Endothelial cell of umbilical vein (primary cell): ENCODE results near the gene COPS4.

ENCODE experiments used
- EZH2 ChIP-seq: IDR thresholded peaks from 2 replicates; pipeline ENCODE4 v1.6.1; 2012; ENCODE audit warnings: borderline replicate concordance, low read depth, mild to moderate bottlenecking, moderate library complexity, low read length, inconsistent platforms; ENCODE audit not compliant: severe bottlenecking
- FOS ChIP-seq: IDR thresholded peaks from 2 replicates; pipeline ENCODE4 v1.6.1; 2011; ENCODE audit warnings: mild to moderate bottlenecking, low read length, moderate library complexity, borderline replicate concordance; ENCODE audit not compliant: insufficient read depth
- MYC ChIP-seq: IDR thresholded peaks from one replicate; pipeline ENCODE4 v1.6.1; 2011; ENCODE audit warnings: mild to moderate bottlenecking, low read depth, low read length
- POLR2A ChIP-seq: IDR thresholded peaks from 2 replicates; pipeline ENCODE4 v1.6.1; 2012; ENCODE audit warnings: low read depth, mild to moderate bottlenecking, control low read depth, low read length
- POLR2AphosphoS5 ChIP-seq: IDR thresholded peaks from 2 replicates; pipeline ENCODE4 v1.6.1; 2012; ENCODE audit warnings: low read depth, mild to moderate bottlenecking, control low read depth, low read length, moderate library complexity; ENCODE audit not compliant: insufficient read depth
- TF ChIP-seq, protein P1 (sequence below), 2 donors: IDR thresholded peaks; 1 replicate in 1 of 2; 2 replicates in 1 of 2; pipeline ENCODE4 v1.5.1; 2011; ENCODE audit warnings: low read length in 2 of 2, mild to moderate bottlenecking in 2 of 2, moderate library complexity in 2 of 2, control low read depth in 1 of 2, inconsistent platforms in 1 of 2, low read depth in 1 of 2; ENCODE audit not compliant: insufficient read depth in 1 of 2; ENCODE audit errors: extremely low read depth in 1 of 2
- TF ChIP-seq, protein P2 (sequence below): IDR thresholded peaks from 2 replicates; pipeline ENCODE4 v1.6.1; 2011; ENCODE audit not compliant: insufficient read depth, insufficient read length

DNA sequence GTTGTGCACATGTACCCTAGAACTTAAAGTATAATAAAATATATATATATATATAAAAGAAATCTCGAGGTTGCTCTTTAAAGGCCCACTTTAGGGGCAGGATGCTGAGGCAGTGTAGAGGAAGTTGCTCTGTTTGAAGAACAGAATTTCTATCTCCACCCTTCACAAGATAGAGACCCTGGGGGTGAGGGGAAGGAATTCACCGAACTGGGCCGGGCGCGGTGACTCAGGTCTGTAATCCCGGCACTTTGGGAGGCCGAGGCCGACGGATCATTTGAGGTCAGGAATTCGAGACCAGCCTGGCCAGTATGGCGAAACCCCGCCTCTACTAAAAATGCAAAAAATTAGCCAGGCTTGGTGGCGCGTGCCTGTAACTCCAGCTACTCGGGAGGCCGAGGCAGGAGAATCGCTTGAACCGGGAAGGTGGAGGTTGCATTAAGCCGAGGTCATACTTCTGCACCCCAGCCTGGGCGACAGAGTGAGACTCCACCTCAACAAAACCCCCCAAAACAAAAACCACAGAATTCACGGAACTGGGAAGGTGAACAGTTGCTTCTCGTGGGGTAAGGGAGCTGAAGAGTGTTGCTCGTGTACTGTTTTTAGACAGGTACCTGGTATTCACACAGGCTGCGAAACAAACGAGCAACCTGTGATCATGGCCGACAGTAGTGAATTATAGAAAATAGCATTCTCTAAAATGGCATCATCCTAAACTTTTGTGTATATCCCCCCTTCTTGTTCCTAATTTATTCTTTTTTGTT is 73.3 kb downstream of the COPS4 start:
- no peak for TF ChIP-seq POLR2AphosphoS5
- no peak for TF ChIP-seq POLR2A
- TF ChIP-seq EZH2, result no peak
- TF ChIP-seq FOS, result no peak
- TF ChIP-seq, protein P1, sequence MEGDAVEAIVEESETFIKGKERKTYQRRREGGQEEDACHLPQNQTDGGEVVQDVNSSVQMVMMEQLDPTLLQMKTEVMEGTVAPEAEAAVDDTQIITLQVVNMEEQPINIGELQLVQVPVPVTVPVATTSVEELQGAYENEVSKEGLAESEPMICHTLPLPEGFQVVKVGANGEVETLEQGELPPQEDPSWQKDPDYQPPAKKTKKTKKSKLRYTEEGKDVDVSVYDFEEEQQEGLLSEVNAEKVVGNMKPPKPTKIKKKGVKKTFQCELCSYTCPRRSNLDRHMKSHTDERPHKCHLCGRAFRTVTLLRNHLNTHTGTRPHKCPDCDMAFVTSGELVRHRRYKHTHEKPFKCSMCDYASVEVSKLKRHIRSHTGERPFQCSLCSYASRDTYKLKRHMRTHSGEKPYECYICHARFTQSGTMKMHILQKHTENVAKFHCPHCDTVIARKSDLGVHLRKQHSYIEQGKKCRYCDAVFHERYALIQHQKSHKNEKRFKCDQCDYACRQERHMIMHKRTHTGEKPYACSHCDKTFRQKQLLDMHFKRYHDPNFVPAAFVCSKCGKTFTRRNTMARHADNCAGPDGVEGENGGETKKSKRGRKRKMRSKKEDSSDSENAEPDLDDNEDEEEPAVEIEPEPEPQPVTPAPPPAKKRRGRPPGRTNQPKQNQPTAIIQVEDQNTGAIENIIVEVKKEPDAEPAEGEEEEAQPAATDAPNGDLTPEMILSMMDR (IDR thresholded peaks at IDR 0.05; ENCODE audit: extremely low read depth in 1 of 2, insufficient read depth in 1 of 2, low read depth in 1 of 2, low read length in 2 of 2), result no peak
- TF ChIP-seq, protein P2, sequence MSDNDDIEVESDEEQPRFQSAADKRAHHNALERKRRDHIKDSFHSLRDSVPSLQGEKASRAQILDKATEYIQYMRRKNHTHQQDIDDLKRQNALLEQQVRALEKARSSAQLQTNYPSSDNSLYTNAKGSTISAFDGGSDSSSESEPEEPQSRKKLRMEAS, result no peak
- no peak for TF ChIP-seq MYC
